Hematopoietic multipotent progenitor cell (in vitro differentiated cells): ENCODE results near the gene NEDD4L. TPM values are rescaled to one million over a fixed set of nuclear protein-coding genes. Genes with fewer than 3 reads are reported as not detected.

ENCODE experiments used
- DNase-seq, 3 donors: peaks; one replicate each; pipeline ENCODE4 v3.0.0-alpha.2; 2011 to 2015; ENCODE audit warnings: low read depth in 2 of 3, low spot score in 2 of 3
- total RNA-seq: library from RNA; depleted of rRNA; stranded (reverse); fragments of >200 nt; gene quantifications from one replicate; pipeline ENCODE4 v1.2.3, GENCODE V29; 2012

Gene NEDD4L
- total RNA-seq, 1 donor = 14.5 TPM

DNA sequence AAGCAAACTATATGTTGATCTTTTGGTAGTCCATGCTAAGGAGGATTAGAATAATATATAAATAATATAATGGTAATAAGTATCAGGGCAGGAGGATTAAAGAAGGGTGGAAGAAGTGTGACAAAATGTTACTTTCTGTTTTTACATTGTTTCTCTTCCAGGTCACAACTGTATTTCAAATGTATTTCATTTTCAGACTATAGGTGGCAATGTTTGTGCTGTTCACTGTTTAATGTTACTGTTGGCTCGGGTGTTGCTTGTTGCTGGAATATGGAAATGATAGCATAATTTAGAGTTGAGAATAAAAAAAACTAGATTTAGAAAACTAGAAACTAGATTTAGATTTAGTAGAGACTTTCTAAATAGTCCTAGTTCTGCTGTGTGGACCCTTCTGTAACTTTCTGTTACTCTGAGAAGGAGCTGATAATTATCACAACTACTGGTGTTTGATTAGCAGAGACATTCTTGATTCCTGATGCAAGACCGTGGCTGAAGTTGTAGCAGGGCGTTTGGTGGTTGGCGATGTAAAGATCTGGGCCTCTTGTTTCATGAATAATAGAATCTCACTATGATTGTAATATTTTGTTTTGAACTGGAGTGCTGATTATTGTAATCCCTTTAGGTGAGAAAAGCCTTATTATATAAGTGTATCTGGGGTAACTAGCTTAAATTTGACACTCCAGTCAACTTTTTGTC, 7.9 kb downstream of the NEDD4L start:
- DNase-seq = peak in 1 of 3 donors; percentile 59

DNA sequence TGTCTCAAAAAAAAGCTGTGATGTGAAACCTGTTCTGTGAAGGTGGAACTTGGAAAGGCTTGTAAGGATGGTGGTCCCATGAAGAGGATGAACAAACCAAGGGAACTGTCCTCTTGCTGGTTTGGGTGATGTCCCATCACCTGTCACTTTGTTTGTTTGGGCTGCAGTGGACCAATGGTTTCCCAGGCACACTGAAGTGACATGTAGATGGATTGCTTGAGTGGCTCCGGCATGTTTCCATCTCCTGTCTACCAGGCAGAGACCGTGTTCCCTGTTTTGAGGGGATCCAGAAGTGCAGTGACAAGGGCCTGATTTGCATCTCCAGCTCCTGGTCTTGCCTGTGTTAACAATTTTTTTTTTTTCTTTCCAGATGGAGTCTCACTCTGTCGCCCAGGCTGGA, 8.9 kb downstream of the NEDD4L start:
- DNase-seq = no peak

DNA sequence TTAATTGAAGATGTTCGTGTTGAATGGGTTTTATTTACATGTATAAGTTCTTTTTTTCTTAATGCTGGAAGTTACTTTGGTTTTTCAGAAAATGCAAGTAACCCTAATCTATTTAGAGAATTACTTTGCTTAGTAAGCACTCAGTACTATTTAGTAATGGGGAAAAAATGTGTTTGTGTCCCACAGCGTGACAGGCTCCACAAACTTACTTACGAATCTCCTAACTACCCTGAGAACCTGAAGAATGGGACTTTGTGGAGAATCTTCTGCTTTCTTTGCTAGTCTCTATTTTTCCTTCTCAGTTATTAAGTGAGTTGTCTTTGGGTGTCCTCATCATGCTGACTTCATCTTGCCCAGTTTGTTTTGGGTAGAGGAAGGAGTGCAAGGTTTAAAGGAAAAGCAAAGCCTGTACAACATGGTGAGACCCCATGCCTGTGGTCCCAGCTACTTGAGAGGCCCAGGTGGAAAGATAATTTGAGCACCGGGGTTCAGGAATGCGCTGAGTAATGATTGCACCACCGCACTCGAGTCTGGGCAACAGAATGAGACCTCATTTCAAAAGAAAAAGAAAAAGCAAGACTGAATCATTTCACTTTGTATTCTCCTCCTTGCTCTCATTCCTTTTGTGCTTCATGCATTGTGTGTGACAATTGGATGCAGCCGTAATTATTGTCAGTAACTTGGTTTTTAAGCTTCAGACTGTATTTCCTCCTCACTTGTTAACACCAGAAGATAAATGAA, 10.2 kb downstream of the NEDD4L start:
- no peak for DNase-seq

DNA sequence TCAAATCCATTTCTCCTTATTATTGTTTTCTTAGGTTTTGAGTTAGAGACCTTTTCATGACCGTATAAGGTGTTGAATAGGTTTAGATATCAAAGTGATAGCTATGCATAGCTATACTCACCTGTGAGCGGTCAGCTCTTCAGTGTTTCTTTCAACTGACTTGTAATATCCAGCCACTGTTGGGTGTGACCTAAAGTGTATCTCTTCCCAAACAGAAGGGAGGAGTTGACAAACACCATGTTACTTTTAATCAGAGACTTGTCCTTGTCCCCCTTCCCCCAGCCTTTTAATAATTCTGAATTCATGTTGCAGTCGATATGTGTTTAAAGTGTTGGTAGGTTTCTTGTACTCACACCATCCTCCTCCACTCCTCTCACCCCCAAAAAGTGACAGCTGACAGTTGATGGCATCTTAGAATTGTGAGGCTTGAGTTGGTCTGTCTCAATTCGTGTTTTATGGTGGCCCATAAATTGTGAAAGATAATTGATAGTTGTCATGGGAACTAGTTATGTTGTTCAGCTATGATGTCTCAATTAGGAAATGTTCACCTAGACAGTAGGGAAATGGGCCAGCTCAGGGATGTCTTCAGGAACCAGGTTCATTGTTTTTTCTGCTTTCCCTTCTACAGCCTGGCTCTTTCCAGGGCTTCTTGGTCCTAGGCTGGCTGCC, 12.0 kb downstream of the NEDD4L start:
- DNase-seq = no peak

DNA sequence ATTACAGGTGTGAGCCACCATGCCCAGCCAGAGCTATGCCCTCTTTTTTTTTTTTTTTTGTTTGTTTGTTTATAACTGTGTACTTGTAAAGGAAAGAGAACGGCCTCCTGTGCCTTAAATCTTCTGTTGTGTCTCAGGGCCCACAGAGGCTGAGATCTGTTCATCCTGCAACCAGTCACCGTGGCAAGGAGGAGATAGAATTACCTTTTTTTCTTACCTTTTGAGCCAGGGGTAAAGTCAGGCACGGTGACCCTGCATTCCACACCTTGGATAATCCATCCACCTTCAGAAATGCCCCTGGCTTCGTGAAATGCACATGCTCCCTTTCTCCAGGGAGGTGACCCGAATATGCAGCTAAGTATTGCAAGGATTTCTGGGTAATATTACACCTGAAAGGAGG, 12.8 kb downstream of the NEDD4L start:
- DNase-seq = no peak

DNA sequence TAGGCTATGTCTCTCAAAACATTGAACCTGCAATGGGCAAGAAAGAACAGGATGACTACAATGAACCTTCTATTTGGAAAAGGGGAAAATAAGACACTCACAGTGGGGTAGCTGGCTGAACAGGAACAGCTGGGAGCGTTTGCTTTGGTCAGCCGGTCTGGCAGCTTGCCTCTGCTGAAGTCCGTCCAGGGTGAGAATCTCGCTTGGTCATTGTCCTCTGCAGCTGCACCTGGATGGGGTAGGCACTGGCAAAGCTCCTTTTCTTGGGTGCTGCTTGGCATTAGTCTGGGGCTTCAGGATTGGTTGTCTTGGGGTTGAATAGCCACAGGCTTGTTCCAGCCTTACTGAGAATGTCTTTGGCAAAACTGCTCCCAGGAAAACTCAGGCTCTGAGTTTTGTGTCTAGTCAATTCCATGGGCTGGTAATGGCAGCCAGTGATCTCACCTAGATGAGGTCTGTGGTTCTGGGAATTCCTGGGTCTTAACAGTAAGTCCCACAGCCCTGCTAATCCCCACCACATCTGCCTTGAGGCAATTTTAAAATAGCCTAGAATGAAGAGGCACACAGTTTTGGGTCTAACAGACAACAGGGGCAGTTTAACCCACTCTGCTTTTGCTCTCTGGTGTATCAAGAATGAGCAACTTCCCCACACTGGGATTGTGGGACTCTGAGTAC, 13.4 kb downstream of the NEDD4L start:
- no peak for DNase-seq

DNA sequence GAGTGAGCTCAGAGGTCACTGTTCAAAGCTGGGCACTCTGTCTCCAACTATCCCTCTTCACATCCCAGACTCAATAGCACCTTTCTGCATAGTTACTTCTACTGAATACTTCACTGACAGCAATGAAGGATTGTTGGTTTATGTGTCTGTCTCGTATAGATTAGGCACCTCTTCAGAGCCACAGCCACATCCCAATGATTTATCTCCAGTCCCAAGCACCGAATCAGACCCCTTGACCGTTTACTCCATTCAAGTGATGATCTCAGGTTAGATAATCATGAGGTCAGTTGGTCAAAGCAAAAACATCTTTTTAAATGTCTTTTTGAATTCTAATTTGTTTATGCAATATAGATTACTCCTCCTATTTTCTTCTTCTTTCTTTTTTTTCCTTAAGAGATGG, 14.7 kb downstream of the NEDD4L start:
- DNase-seq = no peak

DNA sequence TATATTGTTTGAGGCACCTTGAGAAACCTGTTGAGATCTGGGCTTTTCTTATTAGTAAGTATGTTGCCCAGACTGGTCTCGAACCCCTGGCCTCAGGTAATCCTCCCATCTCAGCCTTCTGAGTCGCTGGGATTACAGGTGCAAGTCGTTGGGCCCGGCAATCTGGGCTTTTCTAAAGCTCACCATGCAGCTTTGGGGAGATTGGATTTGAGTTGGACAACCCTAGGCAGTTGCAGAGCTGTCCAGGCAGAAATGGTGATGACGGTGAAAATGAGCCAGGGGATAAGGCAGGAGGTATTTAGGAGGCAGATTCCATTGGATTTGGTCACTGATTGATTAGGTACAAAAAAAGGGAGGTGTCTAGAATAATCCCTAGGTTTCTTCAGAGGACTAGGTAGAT, 16.2 kb downstream of the NEDD4L start:
- DNase-seq = no peak

DNA sequence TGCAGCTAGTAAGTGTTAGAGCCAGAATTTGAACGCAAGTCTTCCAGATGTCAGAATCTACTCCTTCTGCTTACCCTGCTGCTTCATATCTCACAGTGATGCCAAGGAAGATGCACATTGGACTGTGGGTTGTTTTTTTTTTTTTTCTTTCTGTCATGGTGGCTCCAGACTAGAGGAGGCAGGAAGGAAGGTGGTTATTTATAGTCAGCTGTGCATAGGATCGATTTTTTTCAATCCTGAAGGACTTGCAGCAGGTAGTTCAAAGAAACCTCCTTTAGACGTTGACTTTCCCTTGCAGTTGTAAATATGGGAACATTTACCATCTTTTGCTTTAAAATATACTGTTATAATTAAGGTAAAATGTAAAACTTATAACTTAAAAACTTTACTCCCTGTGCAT, 17.3 kb downstream of the NEDD4L start:
- no peak for DNase-seq

DNA sequence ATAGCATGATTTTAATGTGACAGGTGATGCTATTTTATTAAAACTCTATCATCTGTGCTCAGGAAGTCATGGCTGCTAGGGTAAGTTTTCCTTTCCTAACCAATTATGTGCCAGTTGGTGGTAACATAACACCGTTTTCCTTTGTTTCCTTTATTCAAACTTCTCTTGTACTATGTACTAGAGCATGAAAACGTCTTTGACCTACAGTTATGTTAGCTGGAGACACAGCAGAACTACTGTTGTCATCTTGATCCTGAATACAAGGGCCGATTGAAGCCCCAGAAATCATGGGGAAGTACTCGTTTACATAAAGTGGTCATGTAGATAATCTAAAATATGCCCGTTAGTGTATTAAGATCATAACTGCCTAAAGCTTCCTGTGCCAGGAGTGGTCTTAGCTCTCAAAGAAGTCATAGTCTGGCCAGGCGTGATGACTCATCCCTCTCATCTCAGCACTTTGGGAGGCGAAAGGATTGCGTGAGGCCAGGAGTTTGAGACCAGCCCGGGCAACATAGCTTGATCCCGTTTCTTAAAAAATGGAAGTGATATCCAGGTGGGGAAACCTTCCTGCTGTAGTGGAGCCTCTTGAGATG, 20.5 kb downstream of the NEDD4L start:
- DNase-seq = peak in 1 of 3 donors; percentile 26

DNA sequence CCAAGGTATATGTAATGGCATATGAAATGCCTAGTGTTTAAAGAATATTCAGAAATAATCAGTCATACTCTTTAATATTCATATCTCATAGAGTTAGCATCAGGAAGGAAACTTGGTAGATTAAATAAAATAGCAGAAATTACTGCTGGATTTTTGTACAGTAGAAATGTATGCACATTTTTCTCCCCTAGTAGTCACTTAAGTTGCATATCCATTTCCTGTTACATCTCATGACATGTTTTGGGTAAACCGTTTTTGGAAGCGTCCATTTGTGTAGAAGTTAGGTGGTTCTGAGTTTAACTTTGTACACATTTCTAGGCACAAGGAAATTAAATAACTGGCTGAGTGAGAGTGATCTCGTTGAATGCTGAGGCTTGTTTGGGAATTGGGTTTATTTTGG, 21.9 kb downstream of the NEDD4L start:
- no peak for DNase-seq

DNA sequence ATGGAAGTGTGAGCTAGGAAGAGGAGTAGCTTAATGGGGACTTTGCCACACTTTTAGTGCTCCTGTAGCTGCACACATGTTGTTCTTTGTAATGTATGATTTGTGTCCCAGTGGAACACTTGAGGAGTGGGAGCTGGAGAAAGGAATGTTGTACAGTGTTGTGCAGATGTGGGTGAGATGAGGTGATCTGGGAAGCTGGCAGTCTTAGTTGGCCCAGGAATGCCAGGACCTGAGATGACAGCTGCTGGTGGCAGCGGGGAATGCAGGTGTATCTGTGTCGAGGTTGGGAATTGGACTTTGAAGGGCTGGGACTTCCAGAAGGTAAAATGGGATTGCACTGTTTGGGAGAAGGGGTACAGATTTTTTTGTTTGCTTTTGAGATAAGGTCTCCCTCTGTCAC, 23.6 kb downstream of the NEDD4L start:
- no peak for DNase-seq

DNA sequence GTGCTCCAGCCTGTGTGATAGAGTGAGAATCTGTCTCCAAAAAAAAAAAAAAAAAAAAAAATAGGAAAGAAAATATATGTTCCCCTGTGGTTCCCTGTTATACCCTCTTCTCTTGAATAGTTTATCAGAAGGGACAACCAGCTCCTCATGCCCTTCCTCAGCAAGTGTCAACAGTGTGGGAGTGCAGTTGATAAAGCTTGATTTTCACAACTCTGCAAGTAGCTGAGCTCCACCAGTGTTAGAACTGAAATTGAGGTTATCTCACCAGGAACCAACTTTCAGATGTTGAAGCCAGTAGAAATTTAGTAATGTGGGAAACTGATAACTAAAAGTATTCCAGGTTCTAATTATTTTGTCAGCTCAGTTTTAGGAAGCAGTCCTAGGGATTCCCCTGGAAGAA, 25.1 kb downstream of the NEDD4L start:
- no peak for DNase-seq

DNA sequence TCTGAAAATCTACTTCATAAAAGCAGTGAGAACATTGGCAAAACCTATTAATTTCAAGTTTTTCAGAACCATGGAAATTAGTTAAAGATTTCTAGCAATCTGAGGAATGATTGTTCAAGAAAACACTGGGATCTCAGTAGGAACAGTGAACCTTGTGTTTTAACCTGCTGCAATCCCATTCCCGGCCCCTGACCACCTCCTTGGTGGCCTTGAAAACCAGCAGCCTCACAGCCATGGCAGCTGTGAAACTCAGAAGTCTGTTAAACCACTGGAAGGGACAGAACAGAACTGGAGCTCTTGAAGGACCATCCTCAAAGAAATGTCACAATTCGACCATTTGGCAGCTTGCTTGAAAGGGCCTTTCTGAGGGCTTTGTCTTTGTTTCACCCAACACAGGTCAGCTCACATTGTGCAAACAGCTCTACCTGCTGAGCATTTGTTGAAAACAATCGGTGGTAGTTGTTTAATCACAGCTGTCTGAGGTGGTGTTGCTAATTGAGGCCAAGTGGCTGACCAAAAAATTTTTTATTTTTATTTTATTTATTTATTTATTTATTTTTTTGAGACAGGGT, 25.8 kb downstream of the NEDD4L start:
- no peak for DNase-seq

DNA sequence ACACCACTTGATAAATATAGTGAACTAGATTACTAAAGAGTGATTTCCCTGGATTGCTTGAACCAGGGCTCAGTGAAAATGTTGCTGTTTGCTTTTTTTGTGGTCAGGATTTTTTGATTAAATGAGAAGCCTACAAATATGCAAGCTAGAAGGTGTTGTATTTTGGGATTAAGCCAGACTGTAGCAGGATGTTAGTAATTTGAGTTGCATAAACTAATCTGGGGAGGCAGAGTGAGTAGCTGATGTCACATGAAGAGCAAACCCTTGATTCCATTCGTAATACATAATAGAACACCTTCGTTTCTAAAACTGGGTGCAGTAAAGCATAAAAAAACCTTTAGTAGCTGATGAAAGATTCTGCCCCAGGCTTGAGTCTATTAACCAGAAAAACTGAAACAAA, 32.0 kb downstream of the NEDD4L start:
- no peak for DNase-seq

DNA sequence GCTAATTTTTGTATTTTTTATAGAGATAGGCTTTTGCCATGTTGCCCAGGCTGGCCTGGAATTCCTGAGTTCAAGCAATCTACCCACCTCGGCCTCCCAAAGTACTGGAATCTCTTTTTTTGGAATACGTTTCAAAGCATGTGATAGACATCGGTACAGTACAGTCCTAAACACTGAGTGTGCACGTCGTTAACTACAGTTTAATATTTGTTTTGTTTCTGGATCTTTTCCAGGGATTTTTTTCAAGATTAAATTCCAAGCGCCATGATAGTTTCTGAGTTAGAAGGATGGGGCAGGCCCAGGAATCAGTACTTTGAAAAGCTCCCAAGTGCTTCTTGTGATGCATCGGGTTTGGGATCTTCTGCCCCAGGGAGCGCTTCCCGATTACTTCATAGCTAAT, 33.3 kb downstream of the NEDD4L start:
- DNase-seq = no peak

DNA sequence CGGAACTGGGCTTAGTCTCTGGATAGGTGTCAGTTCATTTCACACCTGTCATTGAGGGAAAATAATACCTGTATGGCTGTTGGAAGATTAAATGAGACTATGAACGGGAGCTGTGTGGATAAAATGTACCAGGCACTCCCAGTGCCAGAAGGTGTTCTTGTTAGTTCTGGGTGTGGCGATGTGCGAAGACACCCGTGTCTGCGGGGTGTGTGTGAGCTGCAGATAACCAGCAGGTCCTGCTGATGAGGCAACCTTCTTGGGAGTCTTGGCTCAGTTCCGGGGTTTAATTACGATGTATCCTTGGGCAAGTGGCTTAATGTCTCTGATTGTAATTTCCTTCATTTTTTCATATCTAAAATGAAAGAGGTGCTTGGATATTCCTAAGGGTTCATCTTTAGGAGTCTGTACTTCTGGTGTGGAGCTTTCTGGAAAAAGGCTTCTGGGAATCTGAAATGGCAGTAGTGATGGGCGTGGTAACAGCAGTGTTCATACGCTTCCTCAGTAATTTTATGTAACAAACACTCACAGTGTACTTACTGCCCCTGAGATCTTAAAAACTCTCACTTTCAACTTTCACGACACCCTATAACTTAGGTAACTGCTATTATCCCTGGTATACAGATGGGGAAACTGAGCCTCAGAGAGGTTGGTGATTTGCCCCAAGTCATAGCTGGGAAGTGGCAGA, 35.0 kb downstream of the NEDD4L start:
- DNase-seq = no peak

DNA sequence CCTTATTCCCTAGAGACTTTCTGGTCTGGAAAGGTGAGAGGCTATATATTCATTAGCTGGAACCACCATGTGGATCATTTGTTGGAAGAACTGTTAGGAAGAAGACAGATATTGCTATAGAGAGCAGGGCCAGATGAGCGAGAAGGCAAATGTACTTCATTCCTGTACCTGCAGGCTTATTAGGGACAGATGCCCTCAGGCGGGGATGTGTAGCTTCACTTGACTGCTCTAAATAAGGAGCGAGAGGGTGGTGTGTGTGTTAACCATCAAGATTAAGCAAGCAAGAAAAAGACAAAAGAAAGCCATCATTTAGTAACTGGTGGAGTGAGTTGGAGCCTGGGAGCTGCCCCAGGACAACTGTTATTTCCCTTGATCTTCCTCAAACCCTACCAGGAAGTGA, 36.4 kb downstream of the NEDD4L start:
- no peak for DNase-seq

DNA sequence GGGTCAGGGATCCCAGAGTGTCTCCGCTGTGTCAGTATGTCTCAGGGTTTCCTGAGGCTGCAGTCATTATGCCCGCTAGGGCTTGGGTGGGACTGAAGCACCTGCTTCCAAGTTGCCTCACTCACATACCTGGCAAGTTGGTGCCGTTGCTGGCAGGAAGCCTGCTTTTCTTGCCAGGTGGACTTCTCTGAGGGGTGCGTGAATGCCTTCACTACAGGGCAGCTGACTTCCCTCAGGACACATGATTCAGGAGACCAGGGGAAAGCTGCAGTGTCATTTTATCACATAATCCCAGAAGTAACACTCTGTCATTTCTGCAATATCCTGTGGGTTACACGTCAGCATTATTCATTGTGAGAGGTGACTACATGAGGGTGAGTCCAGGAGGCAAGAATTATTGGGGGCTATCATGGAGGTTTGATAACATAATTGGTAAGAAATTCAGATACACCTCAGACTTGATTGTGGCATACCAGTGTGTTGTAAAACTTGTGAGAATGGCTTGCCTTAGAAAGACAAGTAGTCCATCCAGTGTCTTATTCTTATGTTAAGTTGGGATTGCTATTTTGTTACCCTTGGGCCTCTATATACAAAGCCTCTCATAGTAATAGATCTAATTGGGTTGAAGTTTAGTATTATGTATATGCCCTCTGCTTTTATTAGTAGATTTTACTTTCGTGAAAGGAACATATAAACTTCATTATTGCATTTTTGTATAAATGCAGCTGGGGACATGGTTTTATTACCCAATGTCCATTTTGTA, 44.1 kb downstream of the NEDD4L start:
- DNase-seq = peak in 2 of 3 donors; percentile 81 to 83
